Sigmoid colon (tissue), 7 donors: Measurements from ENCODE around the gene CEP85L. TPM values are rescaled to one million over a fixed set of nuclear protein-coding genes. Genes with fewer than 3 reads are reported as not detected.

Source experiments
- DNase-seq: peaks from one replicate; pipeline ENCODE4 v3.0.0-alpha.2; 2019
- H3K27ac ChIP-seq, 4 donors: fragments of 200-600 bp; sonication (generic); one replicate each; pipeline ENCODE4 v1.5.1; 2016 to 2019; ENCODE audit warnings: mild to moderate bottlenecking in 1 of 4
- H3K27me3 ChIP-seq, 3 donors: fragments of 200-600 bp; sonication (generic); one replicate each; pipeline ENCODE4 v1.5.1; 2019; ENCODE audit warnings: mild to moderate bottlenecking in 1 of 3
- H3K36me3 ChIP-seq, 4 donors: fragments of 200-600 bp; sonication (generic); one replicate each; pipeline ENCODE4 v1.5.1; 2016 to 2019
- H3K4me1 ChIP-seq, 4 donors: fragments of 200-600 bp; sonication (generic); one replicate each; pipeline ENCODE4 v1.5.1; 2017 to 2019
- H3K4me3 ChIP-seq, 4 donors: fragments of 200-600 bp; sonication (generic); one replicate each; pipeline ENCODE4 v1.5.1; 2017 to 2019; ENCODE audit warnings: mild to moderate bottlenecking in 2 of 4, moderate library complexity in 1 of 4
- H3K9me3 ChIP-seq, 4 donors: fragments of 200-600 bp in 3 of 4; sonication (generic) in 3 of 4; one replicate each; pipeline versions ENCODE4 v1.5.1 to v1.6.1; 2013 to 2019
- CTCF ChIP-seq, 4 experiments: fragments of 450-650 bp in 3 of 4; fragments of 200-600 bp in 1 of 4; IDR thresholded peaks; one replicate each; pipeline ENCODE4 v1.5.1; 2016 to 2019; ENCODE audit warnings: antibody characterized with exemption in 4 of 4, mild to moderate bottlenecking in 3 of 4, moderate library complexity in 2 of 4
- EP300 ChIP-seq, 4 donors: sonication (generic); formaldehyde crosslinking; IDR thresholded peaks; one replicate each; pipeline ENCODE4 v1.6.1; 2017; ENCODE audit warnings: antibody characterized with exemption in 4 of 4
- POLR2A ChIP-seq, 2 donors: fragments of 450-650 bp; IDR thresholded peaks; one replicate each; pipeline ENCODE4 v1.6.1; 2016; ENCODE audit warnings: antibody characterized with exemption in 2 of 2, mild to moderate bottlenecking in 2 of 2, moderate library complexity in 2 of 2
- POLR2AphosphoS5 ChIP-seq, 4 donors: sonication (generic); formaldehyde crosslinking; IDR thresholded peaks; one replicate each; pipeline ENCODE4 v1.6.1; 2017; ENCODE audit warnings: antibody characterized with exemption in 4 of 4
- WGBS, 2 donors: extraction: QIAGEN DNeasy Blood & Tissue Kit; methylation state at CpG; one replicate each; pipeline ENCODE4 v1.1.7; 2013; 5-methylcytosine and 5-hydroxymethylcytosine counted together
- intact Hi-C: fragments of 100-400 bp; cut with DNase I; formaldehyde crosslinking; loops from one replicate; pipeline ENCODE4 v1.15.1; 2023
- polyA plus RNA-seq, 3 donors: library from polyadenylated mRNA; stranded (reverse); fragments of 200-250 nt; gene quantifications; one replicate each; pipeline ENCODE4 v1.2.3, GENCODE V29; 2013
- total RNA-seq, 4 donors: library from RNA; depleted of rRNA; stranded (reverse); fragments of >200 nt; gene quantifications; one replicate each; pipeline ENCODE4 v1.1.0, GENCODE V29; 2016
- donor health status: healthy with polysubstance abuse.
- donor health status: Bipolar disorder and iron deficiency.
- donor health status: healthy.

Gene CEP85L
- total and polyA plus RNA-seq, 7 donors = 0.23 to 17.4 (median 12.8) TPM

GRCh38 chr6:118672678-118673077 lies 21.3 kb upstream of the CEP85L start:
- Histone ChIP-seq H3K27me3 (no peaks in the 10 kb centered on the region), H3K4me3 (no peak overlapping the region), H3K9me3 (no peaks in the 10 kb centered on the region), H3K36me3 (no peaks in the 10 kb centered on the region), H3K4me1 (peaks cover 0 to 5% (median 0%) of the 10 kb centered on the region in 4 donors), H3K27ac (no peak overlapping the region)
- 71 to 77% methylated on average over 2 of the region's 2 CpGs for WGBS, 2 donors
- no peak for DNase-seq
- intact Hi-C loops = no loop called here
- no peak for TF ChIP-seq EP300 (IDR thresholded peaks at IDR 0.05)
- TF ChIP-seq CTCF (IDR thresholded peaks at IDR 0.05) = no peak
- TF ChIP-seq POLR2A (IDR thresholded peaks at IDR 0.05) = no peak
- no peak for TF ChIP-seq POLR2AphosphoS5 (IDR thresholded peaks at IDR 0.05)

GRCh38 chr6:118669561-118669960 lies 18.2 kb upstream of the CEP85L start:
- TF ChIP-seq EP300 (IDR thresholded peaks at IDR 0.05) (no peak), POLR2AphosphoS5 (IDR thresholded peaks at IDR 0.05) (no peak), CTCF (IDR thresholded peaks at IDR 0.05) (no peak), POLR2A (IDR thresholded peaks at IDR 0.05) (no peak)
- DNase-seq = no peak

DNA sequence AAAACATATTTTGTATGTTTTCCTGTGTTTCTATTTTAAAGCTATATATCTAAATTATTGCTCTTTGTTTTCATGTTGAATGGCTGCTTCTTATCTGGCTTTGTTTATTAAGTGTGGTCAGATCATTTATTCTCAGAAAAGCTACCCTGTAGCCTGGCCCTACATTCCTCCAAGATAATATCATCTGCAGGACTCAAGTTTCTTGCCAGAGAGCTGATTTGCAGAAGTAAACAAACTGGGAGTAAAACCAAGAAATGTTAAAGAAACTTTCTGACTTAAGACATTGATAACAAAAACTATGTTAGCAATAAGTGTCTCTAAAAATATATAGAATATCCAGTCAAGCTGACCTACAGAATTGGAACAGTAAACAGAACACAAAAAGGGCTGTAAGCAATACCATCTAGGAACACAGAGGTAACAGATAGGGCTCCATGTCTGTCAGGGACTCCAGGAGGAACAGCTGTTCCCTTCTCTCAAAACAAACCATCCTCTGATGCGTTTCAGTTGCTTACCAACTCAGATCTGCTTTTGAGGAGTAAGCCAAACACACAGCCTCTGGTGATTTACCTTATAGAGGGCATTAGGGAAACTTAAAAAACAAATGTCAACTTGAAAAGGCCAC lies 17.5 kb upstream of the CEP85L start:
- Histone ChIP-seq H3K27ac (no peak overlapping the region), H3K4me1 (peaks cover 0 to 5% (median 0%) of the 10 kb centered on the region in 4 donors), H3K36me3 (no peaks in the 10 kb centered on the region), H3K9me3 (no peaks in the 10 kb centered on the region), H3K27me3 (no peaks in the 10 kb centered on the region), H3K4me3 (no peak overlapping the region)
- DNase-seq = no peak
- no peak for TF ChIP-seq POLR2A (IDR thresholded peaks at IDR 0.05)
- TF ChIP-seq POLR2AphosphoS5 (IDR thresholded peaks at IDR 0.05) = no peak
- TF ChIP-seq EP300 (IDR thresholded peaks at IDR 0.05) = no peak
- TF ChIP-seq CTCF (IDR thresholded peaks at IDR 0.05) = no peak
- intact Hi-C loops = no loop called here
- 50 to 60% methylated on average over 1 of the region's 1 CpG for WGBS, 2 donors

More at GRCh38 chr6:118669561-118669960, 18.2 kb upstream of the CEP85L start:
- intact Hi-C loops = no loop called here
- Histone ChIP-seq H3K9me3 (no peaks in the 10 kb centered on the region), H3K27ac (no peak overlapping the region), H3K27me3 (no peaks in the 10 kb centered on the region), H3K36me3 (no peaks in the 10 kb centered on the region), H3K4me3 (no peak overlapping the region), H3K4me1 (peaks cover 0 to 5% (median 0%) of the 10 kb centered on the region in 4 donors)
- WGBS, 2 donors = 100% methylated on average over 1 of the region's 1 CpG

DNA sequence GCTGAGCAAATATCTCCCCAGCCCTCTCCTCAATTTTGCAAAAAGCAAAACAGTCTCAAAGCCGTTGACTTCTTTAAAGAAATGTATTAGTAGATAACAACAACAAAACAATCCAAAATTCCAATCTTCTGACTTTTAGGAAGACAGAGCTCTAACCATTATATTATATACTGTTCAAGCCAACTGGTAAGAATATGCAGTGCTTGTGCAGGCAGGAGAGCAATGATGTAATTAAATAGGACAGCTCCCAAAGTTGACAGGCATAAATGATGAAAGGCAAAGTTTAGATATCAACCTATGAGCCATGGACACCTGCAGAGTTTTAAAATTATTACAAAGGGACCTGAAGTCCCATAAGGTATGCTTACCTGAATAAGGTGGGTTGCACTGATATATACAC lies 16.6 kb upstream of the CEP85L start:
- H3K9me3 ChIP-seq = no peaks in the 10 kb centered on the region
- H3K27me3 ChIP-seq = no peaks in the 10 kb centered on the region
- H3K27ac ChIP-seq = no peak overlapping the region
- H3K36me3 ChIP-seq = no peaks in the 10 kb centered on the region
- WGBS, 2 donors = 77 to 78% methylated on average over 1 of the region's 1 CpG
- TF ChIP-seq EP300 (IDR thresholded peaks at IDR 0.05) (no peak), POLR2AphosphoS5 (IDR thresholded peaks at IDR 0.05) (no peak), POLR2A (IDR thresholded peaks at IDR 0.05) (no peak), CTCF (IDR thresholded peaks at IDR 0.05) (no peak)
- intact Hi-C loops = no loop called here
- no peak overlapping the region for H3K4me3 ChIP-seq
- no peak for DNase-seq
- peaks cover 0 to 5% (median 0%) of the 10 kb centered on the region in 4 donors for H3K4me1 ChIP-seq

DNA sequence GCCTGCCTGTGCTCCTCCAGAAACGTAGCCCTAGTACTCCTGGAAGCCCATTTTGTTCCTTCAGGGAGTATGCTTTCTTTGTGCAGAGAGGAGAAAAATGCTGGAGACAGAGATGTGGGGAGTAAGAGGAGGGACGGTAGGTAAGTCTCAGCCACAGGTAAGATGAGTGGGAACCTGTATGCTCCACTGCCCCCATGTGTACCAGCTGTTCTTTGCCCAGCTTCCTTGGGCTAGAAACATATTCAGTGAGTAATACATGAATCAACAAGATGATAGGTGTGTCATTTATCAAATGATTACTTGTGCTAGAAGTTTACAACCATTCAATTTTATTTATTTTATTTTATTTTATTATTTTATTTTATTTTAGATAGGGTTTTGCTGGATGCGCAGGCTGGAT lies 13.6 kb upstream of the CEP85L start:
- no peak overlapping the region for H3K4me3 ChIP-seq
- H3K4me1 ChIP-seq = peaks cover 0 to 5% (median 0%) of the 10 kb centered on the region in 4 donors

More for the DNA sequence above, 13.6 kb upstream of the CEP85L start:
- Histone ChIP-seq H3K27ac (no peak overlapping the region), H3K27me3 (no peaks in the 10 kb centered on the region), H3K9me3 (no peaks in the 10 kb centered on the region), H3K36me3 (no peaks in the 10 kb centered on the region)
- TF ChIP-seq EP300 (IDR thresholded peaks at IDR 0.05) = no peak
- no peak for TF ChIP-seq CTCF (IDR thresholded peaks at IDR 0.05)
- TF ChIP-seq POLR2A (IDR thresholded peaks at IDR 0.05) = no peak
- no peak for TF ChIP-seq POLR2AphosphoS5 (IDR thresholded peaks at IDR 0.05)
- no peak for DNase-seq
- 58 to 63% methylated on average over 3 of the region's 3 CpGs for WGBS, 2 donors
- intact Hi-C loops = no loop called here
